ENCODE results near the gene SLC39A10.
"Not testable (repeated sequence)": the region's sequence is repeated elsewhere in the genome, so short reads cannot be mapped to it uniquely, and the experiment has no call there.

The SLC39A10 gene

DNA sequence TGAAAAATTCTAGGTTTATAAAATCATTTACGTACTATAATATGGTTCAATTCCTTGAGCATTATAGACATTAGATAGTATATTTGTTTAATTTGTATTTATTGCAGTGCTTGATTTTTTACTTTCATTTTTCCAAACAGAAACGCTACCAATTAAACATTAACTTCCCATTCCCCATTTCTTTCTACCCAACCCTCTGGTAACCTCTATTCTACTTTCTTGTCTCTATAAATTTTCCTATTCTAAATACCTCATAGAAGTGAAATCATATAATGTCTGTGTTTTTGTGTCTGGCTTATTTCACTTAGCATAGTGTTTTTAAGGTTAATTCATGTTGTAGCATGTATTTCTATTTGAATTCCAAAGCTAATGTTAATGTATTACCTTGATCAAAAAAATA is 11.6 kb upstream of the SLC39A10 start:
- DNase-seq, result no peak

DNA sequence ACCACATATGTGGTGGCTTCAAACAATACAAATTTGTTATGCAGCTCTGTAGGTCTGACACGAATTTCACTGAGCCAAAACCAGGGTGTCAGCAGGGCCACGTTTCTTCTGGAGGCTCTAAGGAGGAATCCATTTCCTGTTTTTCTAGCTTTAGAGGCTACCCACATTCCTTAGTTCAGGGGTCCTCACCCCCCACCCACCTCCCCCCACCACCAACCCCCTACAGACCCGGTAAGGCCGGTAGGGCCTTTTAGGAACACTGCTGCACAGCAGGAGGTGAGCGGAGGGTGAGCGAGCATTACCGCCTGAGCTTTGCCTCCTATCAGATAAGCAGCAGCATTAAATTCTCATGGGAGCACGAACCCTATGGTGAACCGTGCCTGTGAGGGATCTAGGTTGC is 10.6 kb upstream of the SLC39A10 start:
- DNase-seq, result no peak

DNA sequence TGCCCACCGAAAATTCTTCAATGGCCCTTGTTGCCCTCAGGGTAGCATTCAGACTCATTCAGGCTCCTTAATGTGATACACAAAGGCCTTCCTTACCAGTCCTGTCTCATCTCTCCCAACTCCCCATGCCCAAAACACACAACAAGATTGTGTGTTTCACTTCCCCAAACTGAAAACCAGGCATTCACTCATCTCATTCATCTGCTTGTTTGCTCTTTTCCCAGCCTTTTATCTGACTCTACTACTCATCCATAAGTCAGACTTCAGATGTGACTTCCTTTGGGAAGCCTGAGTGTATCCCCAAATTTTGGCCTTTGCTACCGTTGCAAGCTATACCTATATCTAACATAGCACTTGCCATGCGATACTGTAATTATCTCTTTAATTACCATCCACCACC is 9.7 kb upstream of the SLC39A10 start:
- DNase-seq, result no peak

- DNase-seq, result not testable (repeated sequence)
Measured at GRCh38 chr2:195648370-195648769, 8.7 kb upstream of the SLC39A10 start.

- DNase-seq, result no peak
Measured at GRCh38 chr2:195648787-195649186, 8.2 kb upstream of the SLC39A10 start.

- no peak for DNase-seq
Measured at GRCh38 chr2:195649629-195650190, 7.3 kb upstream of the SLC39A10 start.

- no peak for DNase-seq
Measured at GRCh38 chr2:195651046-195651445, 6.0 kb upstream of the SLC39A10 start.

DNA sequence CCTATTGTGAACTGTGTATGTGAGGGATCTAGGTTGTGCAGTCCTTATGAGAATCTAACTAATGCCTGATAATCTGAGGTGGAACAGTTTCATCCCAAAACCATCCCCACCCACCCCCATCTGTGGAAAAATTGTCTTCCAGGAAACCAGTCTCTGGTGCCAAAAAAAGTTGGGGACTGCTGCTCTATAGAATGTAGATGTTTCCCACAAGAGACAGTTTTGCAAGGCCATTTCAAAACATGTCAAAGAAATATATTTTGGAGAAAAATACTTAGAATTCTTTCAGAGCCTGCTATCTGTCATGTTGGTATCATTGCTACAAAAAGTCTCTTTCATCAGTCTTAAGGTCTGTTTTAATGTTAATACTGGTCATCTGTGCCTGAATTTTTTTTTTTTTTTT is 4.1 kb upstream of the SLC39A10 start:
- no peak for DNase-seq

DNA sequence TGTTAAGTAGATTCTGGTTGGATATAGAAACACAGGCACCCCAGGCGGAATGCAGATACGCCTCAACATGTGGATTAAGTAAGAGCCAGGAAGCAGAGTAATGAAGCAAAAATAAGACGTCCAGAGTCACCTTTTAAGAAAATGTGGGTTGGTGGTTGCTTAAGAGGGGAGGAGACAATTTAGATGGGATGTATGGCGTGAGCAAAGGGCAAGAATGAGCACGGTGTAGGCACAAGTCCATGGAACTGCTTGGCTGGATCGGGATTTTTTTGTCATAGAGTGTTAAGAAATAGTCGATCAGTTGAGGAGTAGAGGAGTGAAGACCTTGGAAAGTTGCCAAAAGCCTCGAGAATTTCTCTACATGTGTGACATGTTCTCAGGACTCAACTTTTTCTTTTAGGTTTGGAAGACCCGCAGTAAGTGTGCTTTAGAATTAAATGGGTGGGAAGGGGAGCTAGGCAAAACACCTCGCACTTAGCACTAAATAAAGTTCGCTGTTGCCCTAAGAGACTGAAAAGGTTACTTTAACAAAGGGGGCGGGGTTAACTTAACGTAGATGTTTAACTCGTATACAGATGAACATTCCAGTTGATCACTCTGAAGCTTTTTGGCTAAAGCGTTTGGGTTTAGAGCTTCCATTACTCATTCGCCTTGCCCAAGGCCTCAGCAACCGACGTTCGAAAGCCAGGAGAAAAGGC is 716 bp upstream of the SLC39A10 start:
- DNase-seq, result no peak

GRCh38 chr2:195657634-195658540 is 861 bp downstream of the SLC39A10 start:
- peak in 45 of 51 donors; percentile 13 to 78 (median 48) for DNase-seq

DNA sequence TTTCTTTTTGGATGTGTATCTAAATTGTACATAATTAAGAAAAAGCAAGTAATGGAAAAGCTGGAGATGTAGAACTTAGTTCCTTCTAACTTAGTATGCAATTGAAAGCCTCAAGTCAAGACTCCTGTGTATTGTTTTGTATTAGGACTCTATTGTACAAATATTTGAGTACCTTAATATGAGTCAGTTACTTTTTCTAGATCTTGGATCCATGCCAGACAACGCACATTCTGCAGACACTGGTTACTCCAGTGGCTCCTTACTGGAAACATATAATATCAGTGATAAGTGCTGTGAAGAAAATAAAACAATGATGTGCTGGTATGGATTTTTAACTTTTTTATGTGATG is 1.5 kb downstream of the SLC39A10 start:
- no peak for DNase-seq

DNA sequence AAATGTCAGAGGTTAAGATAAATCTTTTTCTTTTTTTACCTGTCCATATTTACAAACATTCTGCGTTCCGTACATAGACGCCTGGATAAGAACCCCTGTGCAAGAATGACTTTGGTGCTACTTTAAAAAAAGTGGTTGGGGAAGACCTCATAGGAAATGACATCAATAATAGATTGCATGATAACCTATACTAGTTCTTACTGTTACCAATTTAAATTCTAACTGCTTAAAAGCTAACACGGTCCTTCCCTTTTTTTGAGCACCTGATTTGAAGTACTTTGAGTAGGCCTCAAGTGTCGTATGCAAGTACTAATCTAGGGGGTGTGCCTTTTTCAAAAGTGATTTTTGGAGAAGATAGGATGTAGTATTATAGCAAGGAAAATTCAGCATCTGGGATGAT is 2.1 kb downstream of the SLC39A10 start:
- peak in 1 of 51 donors; percentile 33 for DNase-seq

GRCh38 chr2:195659982-195660890 is 3.2 kb downstream of the SLC39A10 start:
- peak in 33 of 51 donors; percentile 1 to 83 (median 39) for DNase-seq

- no peak for DNase-seq
Measured at GRCh38 chr2:195662138-195662537, 5.1 kb downstream of the SLC39A10 start.

DNA sequence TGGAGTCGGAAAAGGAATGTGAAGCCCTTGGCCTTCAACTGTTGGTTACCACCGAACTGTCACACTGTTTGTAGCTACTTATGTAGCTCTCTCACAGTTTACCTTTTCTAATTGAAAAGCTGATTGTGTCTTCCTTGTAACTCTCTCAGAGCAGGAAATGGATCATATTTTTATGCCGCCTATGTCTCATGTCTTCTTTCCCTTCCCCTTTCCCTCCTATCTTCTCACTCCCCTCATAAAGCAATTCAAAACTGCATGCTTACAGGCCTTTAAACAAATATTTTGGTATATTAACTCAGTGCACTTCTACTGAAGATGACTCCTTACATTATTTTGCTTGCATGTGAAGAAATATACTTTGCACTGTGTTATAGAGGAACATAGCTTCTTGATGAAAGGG is 6.0 kb downstream of the SLC39A10 start:
- no peak for DNase-seq

DNA sequence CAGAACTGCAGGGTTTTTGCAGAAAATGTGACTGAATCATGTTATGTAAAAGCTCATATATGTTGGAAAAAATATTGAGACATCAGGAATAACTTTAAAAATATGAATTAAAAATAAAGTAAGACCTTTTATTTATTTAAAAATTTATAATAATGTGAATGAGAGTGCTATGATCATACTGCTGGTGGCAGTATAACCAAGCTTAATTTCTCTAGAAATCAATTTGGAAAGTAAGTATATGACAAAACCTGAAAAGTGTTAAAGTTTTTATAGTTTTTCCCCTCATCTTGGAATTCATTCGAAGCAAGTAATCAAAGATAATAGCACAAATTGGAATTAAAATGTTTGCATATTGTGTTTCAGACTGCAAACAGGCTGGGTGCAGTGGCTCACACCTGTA is 7.5 kb downstream of the SLC39A10 start:
- DNase-seq, result no peak

DNA sequence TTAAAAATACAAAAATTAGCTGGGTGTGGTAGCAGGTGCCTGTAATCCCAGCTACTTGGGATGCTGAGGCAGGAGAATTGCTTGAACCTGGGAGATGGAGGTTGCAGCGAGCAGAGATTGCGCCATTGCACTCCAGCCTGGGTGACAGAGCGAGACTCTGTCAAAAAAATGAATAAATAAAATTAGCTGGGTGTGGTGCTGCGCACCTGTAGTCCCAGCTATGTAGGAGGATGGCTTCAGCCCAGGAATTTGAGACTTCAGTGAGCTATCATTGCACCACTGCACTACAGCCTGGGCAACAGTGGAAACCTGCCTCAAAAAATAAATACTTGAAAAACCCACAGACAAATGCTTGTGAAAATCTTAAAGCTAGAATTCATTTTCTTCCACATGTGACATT is 8.1 kb downstream of the SLC39A10 start:
- DNase-seq, result not testable (repeated sequence)

DNA sequence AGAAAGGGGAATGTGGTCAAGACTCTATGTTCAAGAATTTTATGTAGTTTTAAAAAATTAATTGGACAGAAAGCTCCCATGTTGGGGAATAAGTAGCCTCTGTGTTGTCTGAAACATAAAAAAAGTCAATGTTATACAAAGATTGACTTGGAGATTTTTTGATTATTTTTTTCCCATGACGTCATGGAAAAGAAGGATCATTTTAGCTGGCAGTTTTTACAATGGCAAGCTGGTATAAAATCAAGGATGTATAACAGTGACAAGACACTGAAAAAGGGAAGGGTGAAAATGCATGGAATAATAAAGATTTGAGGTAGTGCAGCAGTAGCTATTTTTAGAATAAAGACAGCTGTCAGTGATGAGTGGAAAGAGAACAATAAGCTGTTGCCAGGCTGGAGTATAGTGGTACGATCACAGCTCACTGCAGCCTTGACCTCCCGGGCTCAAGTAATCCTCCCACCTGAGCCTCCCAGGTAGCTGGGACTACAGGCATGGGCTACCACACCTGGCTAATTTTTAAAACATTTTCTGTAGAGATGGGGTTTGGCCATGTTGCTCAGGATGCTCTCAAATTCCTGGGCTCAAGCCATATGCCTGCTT is 9.2 kb downstream of the SLC39A10 start:
- DNase-seq, result no peak

DNA sequence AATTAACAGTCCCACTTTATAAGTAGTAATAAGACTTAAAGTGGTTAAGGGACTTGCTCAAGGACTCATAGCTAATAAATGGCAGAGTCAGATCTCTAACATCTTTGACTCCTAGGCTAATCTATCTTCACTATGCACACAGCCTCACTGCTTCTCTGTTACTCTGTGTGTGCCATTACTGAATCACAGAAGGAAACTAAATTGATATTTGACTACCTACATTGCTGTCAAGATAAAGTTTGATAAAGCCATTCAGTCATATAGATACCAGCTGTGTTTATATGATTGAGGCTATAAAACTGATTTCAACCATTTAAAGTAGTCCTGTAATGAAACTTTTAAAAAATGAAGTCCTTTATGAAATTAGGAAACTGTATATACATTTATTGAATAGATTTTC is 10.9 kb downstream of the SLC39A10 start:
- DNase-seq, result no peak

- DNase-seq, result no peak
Measured at GRCh38 chr2:195670191-195670590, 13.2 kb downstream of the SLC39A10 start.

- no peak for DNase-seq
Measured at GRCh38 chr2:195671563-195671962, 14.5 kb downstream of the SLC39A10 start.

Data from hypothalamus (tissue), 51 donors.